Right hindlimb (tissue), 1 donor: ENCODE measurements around the gene DCAKD.
A peak's percentile ranks its signal among the peaks of the same experiment; 100 is the strongest.

Experiments
- DNase-seq: peaks from one replicate; pipeline ENCODE4 v3.0.0-alpha.2; 2018

The DCAKD gene

GRCh38 chr17:44998646-44999045 is 52.8 kb downstream of the DCAKD start:
- no peak for DNase-seq

- DNase-seq, result no peak
Observed at GRCh38 chr17:44997733-44998520, 53.5 kb downstream of the DCAKD start.

GRCh38 chr17:44996304-44996703 is 55.1 kb downstream of the DCAKD start:
- no peak for DNase-seq

GRCh38 chr17:44995436-44996001 is 55.9 kb downstream of the DCAKD start:
- DNase-seq, result no peak

- DNase-seq, result no peak
Observed at GRCh38 chr17:44992242-44992939, 59.0 kb downstream of the DCAKD start.

- no peak for DNase-seq
Observed at GRCh38 chr17:44990994-44991393, 60.4 kb downstream of the DCAKD start.

GRCh38 chr17:44989552-44990138 is 61.8 kb downstream of the DCAKD start:
- no peak for DNase-seq

- DNase-seq, result no peak
Observed at GRCh38 chr17:44988044-44988942, 63.1 kb downstream of the DCAKD start.

- DNase-seq, result no peak
Observed at GRCh38 chr17:44983563-44983962, 67.9 kb downstream of the DCAKD start.

GRCh38 chr17:44982113-44982702 is 69.2 kb downstream of the DCAKD start:
- DNase-seq, result no peak

GRCh38 chr17:44981221-44981968 is 70.0 kb downstream of the DCAKD start:
- no peak for DNase-seq

GRCh38 chr17:44979426-44979995 is 71.9 kb downstream of the DCAKD start:
- peak; percentile 73 for DNase-seq

- no peak for DNase-seq
Observed at GRCh38 chr17:44978807-44979206, 72.6 kb downstream of the DCAKD start.

GRCh38 chr17:44977814-44978550 is 73.5 kb downstream of the DCAKD start:
- DNase-seq, result no peak

- DNase-seq, result no peak
Observed at GRCh38 chr17:44977065-44977464, 74.4 kb downstream of the DCAKD start.

- DNase-seq, result no peak
Observed at GRCh38 chr17:44976206-44976605, 75.2 kb downstream of the DCAKD start.
